Endometrium (tissue), 2 donors: ENCODE data around the gene PGC.

ENCODE experiments used
- FAIRE-seq: peaks from 2 replicates; lab custom pipeline; 2012; peaks lifted over from hg19 to GRCh38; lab: Jason Lieb, UNC
- donor health status: control.
- donor health status: control.

PGC gene

DNA sequence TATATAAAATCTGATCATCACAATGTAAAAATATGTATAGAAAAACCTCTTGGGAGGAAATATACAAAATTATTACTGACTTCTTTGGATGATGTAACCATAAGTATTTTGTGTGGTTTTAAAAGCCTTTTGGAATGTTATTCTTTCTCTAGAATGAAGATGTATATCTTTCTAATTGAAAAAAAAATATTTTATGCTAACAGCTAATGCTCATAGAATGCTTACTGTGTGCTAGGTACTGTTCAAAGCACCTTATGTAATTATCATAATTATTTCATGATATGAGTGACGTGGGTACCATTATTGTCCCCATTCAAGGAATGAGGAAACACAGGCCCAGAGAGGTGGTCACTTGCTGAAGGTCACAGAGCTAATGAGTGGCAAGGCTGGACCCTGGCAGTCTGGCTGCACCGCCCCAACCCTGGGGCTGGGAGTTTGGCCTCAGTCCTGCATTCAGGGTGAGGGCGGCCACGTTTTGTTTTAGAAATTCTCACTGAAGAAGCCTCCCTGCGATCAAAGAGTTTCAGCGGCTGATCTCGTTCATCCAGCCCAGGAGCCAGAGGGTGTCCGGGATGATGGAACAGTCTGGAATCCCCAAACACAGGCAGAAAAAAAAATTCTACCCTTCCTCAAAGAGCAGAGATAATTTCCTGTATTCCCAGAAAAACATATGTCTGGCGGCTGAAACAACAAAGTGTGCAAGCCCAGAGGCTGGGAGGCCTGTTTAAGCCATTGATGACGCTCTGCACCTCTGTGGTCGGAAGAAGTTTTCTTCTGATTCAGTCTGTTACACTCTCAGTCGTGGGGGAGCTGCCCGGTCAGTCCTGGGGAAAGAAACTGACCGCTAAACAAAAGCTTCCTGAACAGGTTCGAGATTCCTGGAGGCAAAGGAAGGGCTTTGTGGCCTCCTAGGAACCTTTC, 49.1 kb downstream of the PGC start:
- FAIRE-seq: no peak

DNA sequence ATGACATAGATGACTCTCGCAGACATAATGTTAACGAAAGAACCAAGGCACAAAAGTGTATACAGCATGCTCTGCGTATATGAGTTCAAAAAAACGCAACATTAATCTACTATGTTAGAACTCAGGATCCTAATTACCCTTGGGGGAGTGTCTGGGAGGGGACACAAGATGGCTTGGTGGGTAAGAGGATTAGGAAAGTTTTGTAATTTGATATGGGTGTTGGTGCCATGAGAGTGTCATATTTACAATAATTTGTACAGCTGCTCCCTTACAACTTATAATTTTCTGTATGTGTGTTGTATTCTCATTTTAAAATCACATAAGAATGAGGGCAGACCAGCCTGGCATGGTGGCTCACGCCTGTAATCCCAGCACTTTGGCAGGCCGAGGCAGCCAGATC, 50.4 kb downstream of the PGC start:
- FAIRE-seq: no peak

DNA sequence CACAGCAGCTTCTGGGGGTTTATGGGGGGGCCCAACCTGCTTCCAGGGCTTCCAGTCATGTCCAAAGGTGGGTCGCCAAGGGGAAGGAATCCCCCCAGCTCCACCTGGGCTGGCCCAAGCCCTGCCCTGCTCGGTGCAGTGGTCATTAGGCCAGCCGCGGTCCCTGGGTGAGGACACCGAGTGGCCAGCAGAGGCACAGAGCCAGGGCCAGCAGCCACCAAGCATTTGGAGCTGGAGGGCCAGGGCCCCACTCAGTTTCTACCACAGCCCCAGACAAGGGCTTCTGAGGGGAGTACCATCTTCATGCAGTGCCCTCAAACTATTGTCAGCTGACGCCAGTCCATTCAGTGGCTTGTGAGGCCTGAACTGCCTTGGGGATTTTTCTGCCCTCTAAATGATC, 51.4 kb downstream of the PGC start:
- FAIRE-seq: no peak

DNA sequence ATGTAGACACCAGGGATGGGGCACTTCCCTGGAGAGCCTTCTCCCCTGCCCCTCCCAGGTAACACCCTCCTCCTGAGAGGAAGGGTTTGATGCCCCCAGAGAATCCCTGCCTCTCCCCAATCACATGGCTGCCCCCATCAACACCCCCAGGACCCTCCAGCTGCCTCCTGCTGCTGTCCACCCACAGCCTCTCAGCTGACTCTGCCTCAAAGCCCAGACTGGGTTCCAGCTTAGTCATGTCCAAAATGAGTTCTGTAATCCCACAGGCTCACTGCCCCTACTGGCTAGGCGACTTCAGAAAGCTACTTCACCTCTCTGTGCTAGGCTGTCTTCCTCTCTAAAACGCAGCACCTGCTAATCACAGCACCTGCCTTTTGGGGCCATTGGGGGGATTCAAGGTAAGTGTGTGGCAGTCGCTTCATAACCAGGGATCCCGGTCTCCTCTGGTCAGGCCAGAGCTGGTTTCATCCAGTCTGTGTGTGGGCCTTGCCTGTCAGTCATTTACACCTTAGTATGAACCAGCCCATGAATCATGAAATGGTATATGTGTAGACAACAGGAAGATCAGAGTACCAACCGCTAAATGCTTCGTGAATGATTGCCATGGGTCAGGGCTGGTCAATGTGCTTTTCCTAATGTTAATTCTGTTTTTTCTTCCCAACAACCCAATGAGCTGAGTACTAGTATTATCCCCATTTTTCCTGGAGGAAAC, 52.2 kb downstream of the PGC start:
- no peak for FAIRE-seq

DNA sequence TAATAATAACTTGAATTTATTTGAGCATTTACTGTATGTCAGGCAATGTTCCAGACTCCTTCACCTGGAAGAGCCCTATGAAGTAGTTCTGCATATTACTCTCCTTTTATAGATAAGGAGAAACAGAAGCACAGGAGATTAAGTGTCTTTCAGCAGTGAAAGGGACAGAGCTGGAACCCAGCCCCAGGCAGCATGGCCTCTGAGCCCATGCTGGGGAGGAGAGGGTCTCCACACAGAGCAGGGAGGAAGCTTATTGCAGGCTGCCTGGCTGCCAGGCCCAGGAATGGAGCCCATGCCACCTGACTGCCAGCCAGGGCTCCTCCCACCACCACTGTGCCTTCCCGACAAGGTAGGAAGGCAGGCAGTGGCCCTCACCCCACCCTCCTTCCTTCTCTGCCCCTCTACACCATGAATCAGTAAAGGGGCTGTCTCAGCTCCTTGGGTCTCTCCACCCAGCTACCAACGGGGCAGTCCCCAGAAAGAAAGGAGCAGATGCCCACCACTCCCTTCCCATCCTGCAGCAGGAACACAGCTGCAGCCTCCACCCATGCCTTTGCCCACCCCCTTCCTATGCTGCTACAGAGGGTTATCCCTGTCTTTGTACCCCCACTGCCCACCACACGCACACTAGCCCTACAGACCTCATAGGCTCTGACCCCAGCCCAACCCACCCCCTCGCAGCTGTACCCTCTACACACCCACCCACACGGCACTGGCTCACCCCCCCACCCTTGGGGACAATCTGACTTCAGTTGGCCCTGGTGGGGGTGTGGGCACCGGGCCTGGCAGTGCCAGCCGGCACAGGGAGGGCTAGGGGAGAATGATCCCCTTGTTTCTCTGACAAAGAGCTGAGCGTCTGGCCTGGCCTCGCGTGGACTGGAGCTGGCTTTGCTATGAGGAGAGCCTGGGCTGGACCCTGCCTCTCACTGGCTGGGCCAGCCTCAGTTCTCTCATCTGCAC, 53.6 kb downstream of the PGC start:
- no peak for FAIRE-seq

DNA sequence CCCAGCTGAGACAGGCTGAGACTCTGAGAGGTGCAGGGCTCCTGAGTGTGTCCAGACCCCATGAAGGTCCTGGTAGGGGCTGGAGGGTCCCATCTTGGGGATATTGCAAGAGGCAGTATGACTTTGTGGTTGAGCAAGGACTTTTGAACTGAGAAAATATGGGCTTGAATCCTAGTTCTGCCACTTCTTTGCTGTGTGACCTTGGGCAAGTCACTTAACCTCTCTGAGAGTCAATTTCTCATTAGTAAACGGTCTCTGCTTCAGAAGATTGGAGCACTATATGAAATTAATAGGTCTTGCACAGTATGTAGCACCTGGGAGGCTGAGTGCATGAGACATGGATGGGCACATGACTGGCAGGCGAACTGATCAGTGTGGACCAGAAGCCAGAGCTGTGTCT, 54.5 kb downstream of the PGC start:
- no peak for FAIRE-seq

DNA sequence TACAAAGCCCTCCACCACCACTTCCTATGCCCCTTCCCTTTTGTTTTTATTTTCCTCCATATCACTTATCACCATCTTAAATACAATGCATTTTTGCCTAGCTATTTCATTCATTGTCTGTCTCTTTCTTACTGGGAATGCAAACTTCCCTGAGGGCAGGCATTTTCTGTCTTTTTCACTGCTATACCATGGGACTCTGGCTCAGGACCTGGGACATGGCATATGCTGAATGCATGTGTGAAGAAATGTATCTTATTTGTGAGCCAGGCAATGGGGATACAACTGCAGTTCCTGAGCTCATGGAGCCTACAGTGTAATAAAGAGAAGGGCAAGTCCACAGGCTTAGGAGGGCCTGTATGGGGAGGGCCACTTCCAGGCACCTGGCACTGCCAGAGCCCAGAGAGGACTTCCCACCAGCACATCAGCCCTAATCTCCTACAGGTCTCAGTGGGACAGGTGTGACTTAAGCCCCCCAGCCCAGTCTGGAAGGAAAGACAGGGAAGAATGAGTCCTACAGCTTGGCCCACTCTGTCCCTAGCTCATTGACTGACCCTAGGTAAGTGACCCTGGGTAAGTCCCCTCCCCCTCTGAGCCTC, 55.0 kb downstream of the PGC start:
- no peak for FAIRE-seq

DNA sequence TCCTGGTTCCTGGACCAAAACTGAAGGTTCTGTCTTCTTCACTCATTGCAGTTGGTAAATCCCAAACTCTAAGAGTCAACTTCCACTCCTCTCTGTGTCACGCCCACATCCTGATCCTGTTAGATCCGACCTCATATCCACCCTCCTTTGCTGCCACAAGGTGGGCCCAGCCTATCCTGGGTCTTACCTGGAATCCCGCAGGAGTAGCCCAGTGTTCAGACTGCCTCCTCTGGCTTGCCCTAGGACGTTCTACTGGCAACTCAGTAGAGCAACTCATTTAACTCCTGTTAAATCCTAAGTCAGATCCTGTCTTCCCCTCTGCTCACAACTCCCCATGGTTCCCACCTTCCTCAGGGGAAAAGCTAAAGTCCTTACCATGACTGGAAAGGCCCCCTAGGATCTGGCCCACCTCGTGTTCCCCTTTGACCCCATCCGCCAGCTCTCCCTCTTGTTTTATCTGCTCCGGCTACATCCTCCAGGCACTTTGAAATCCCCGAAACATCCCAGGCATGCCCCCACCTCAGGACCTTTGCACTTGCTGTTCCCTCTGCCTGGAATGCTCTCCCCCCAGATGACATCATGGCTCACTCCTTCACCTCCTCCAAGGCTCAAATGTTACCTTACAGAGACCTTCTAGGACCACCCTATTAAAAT, 55.6 kb downstream of the PGC start:
- no peak for FAIRE-seq

DNA sequence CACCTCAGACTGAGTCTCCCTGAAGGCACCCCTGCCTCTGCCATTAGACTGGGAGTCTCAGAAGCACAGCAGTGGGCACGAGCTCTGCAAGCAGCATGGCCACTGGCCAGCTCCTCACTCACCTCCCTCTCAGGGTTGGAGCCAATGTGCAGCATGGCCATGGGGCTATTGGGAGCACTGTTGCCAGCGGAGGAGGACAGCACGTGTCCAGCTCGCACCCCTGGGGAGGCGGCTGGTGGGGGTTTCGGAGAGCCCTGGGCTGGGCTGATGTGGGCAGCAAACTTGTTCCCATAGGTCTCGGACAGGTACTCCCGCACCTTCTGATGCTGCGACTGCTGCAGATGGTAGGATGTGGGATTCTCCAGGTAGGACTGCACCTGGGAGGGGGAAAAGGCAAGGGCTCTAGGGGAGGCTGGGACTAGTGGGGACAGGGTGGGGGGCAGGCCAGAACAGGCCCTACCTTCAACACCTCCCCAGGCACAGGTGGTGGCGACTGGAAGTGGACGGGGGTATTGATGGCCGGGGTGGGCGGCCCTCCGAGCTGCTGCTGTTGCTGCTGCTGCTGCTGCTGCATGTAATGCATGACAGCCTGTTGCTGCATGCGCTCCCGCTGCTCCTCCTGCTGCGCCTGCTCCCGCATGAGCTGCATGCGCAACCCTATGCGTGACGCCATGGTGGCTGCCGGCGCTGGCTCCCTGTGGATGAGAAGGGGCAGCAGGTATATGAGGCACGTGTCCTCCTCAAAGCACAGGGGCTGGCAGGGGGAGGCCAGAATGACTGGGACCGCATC, 56.5 kb downstream of the PGC start:
- no peak for FAIRE-seq

DNA sequence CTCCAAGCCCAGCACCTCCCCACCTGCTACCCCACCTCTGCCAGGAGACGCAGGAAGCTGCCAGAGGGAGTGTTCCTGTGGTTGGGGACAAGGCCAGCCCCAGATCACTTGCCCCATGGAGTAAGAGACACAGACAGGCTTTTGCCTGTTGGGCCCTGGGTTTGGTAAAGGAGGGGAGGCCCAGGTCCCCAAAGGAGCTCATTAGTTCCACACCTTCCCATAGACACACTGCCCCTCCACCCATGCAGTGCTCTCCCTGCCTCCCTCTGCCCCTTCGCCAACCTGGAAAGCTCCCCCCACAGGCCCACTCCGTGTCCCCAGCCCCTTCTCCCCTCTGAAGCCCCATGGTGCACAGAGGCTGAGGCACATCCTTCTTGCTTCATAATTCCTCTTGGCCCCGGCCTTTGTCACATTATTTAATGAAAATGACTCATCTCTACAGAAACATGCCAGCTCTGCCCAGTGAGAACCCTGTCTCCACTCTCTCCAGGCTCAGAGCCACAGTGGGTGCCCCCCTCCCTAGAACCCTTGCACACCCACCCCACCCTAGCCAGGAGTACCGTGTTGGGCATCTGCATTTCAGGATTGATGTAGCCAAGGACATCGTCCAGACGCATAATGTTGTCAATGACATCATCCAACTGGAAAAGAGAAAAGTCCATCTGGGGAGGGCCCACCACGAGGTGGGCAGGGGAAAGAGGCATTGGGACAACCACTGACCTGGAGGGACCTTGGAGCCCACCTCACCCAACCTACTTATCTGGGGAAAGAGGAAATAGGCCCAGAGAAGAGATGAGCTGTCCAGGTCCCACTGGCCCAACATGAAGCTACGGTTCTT, 57.8 kb downstream of the PGC start:
- no peak for FAIRE-seq

DNA sequence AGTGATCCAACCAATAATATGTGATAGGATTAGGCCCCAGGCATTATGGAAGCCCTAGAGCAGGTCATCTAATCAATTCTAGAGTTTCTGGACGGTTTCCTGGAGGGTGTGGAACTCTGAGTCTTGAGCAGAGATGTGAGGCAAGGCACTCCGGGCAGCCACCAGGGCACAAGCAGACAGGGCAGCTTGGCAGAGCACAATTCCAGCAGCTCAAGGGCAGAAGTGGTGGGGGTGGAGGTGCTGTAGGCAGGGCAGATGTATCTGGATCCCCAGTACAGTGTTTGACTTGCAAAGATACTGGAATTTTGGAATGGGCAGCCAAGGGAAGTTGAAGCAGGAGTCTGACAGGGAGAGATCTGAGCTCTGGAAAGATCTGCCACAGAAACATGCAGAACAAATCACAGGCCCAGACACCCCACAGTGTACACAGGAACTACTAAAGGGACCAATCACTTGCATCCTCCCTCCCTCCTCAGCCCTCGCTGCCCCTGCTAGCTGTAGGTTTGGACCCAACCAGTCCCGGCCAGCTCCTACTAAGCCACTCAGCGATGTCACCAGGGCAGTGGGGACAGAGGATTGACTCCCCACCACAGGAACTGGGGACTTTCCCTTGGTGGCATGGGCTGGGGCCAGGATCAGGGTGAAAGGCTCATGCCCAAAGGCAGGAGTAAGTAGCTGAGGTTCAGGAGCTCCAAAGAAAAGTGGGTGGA, 58.8 kb downstream of the PGC start:
- FAIRE-seq: no peak

DNA sequence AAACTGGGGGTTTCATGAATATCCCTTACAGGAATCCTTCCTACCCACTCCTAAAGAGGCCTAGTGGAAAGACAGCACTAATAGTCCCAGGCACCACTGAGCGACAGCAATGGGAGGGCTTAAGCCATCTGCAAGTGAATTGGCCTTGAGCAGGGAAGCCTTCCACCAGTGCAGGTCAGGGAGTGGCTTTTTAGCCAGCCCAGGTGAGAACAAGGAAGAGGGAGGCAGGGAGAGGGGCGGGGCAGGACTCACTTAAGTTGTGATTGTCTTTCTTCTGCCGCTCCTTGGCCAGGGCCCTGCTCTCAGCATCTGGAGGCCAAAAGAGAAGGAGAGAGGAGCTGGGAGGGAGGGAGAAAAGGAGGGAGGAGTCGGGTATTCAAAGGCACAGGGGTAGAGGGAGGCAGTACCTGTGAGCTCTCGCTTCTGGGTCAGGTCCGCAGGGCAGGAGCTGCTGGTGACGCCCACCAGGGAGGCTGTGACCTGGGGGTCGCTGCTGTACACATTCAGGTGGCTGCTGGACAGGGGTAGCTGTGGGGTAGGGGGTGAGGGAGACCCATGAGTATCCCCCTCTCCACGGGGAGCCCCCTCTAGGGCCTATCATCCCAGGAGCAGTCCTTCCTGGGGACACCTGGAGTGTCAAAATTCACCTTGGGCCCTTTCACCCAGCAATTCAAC, 59.6 kb downstream of the PGC start:
- FAIRE-seq: no peak
